ENCODE results near the gene FRK. TPM values are rescaled to one million over a fixed set of nuclear protein-coding genes. Genes with fewer than 3 reads are reported as not detected.
A peak's percentile ranks its signal among the peaks of the same experiment; 100 is the strongest.

Gene FRK
- total RNA-seq, 1 donor from 2014 or later, result 0.02 TPM

DNA sequence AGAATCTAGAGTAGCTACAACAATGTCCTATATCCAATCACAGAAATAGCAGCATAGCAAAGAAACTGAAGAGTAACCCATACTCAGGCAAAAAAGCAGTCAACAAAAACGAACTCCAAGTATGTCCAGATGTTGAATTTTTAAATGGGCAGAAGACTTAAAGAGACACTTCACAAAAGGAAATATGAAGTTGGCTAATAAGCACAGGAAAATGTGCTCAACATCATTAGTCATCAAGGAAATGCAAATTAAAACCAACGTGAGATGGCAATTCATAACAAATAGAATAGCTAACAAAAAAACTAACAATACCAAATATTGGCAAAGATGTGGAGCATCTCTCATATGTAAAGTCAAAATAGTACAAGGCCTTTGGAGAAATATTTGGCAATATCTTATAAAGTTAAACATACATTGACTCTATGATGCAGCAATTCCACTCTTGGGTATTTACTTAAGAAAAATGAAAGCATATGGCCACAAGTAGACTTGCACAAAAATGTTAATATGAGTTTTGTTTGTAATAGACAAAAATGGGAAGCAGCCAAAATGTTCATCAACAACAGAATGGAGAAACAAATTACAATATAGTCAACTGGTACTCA, 37.7 kb downstream of the FRK start:
- Mint-ChIP-seq H3K4me3 (ENCODE audit: low read depth) (no peak overlapping the region), H3K4me1 (ENCODE audit: low read depth) (peaks cover 8% of the 10 kb centered on the region), H3K9me3 (no peaks in the 10 kb centered on the region), H3K27me3 (ENCODE audit: low read depth) (peaks cover 14% of the 10 kb centered on the region), H3K27ac (no peak overlapping the region), H3K36me3 (ENCODE audit: low read depth) (no peaks in the 10 kb centered on the region)
- DNase-seq (ENCODE audit: low spot score), result no peak
- intact Hi-C loops (cut with micrococcal nuclease), result no loop called here

DNA sequence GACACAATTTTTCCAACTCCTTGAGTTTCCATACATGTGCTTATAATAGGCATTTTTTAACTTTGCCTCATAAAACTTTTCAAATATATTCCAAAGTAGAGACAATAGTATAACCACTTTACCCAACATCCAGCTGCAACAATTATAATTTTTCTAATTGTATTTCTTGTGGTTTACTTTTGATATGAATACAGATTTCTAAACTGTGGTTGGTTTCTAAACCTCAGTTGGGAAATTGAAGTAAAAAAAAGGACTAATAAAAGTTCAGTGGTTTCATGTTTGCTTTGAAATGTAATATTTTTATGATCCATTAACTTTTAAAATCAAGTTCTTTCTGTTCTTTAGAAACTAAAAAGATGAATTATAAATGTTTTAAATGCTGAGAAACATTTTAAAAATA, 40.0 kb downstream of the FRK start:
- intact Hi-C loops (cut with micrococcal nuclease), result no loop called here
- peaks cover 22% of the 10 kb centered on the region for H3K27me3 Mint-ChIP-seq (ENCODE audit: low read depth)
- H3K27ac Mint-ChIP-seq, result no peak overlapping the region

DNA sequence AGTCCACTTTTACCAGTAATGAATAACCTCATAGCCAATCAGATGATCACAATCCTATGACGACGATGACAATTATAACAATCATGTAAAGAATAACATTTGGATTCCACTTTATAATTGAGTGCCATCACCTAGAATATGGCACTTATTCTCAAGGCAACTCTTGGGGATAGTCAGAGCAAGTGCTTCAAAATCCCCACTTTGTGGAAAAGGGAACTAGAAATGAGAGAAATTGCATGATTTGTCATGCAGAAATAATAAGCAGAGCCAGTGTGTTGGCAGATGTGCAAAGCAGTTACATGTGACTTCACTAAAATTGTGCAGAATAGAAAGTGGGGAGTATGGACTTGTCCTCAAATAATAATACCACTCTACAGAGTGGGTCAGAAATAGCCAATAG, 41.3 kb downstream of the FRK start:
- intact Hi-C loops (cut with micrococcal nuclease), result no loop called here
- Mint-ChIP-seq H3K9me3 (no peaks in the 10 kb centered on the region), H3K4me1 (ENCODE audit: low read depth) (no peaks in the 10 kb centered on the region), H3K36me3 (ENCODE audit: low read depth) (no peaks in the 10 kb centered on the region), H3K27ac (no peak overlapping the region), H3K27me3 (ENCODE audit: low read depth) (peaks cover 31% of the 10 kb centered on the region), H3K4me3 (ENCODE audit: low read depth) (no peak overlapping the region)
- DNase-seq (ENCODE audit: low spot score), result no peak

More for the DNA sequence above, 40.0 kb downstream of the FRK start:
- no peak for DNase-seq (ENCODE audit: low spot score)
- no peak overlapping the region for H3K4me3 Mint-ChIP-seq (ENCODE audit: low read depth)
- H3K9me3 Mint-ChIP-seq, result no peaks in the 10 kb centered on the region
- H3K4me1 Mint-ChIP-seq (ENCODE audit: low read depth), result peaks cover 3% of the 10 kb centered on the region
- H3K36me3 Mint-ChIP-seq (ENCODE audit: low read depth), result no peaks in the 10 kb centered on the region

DNA sequence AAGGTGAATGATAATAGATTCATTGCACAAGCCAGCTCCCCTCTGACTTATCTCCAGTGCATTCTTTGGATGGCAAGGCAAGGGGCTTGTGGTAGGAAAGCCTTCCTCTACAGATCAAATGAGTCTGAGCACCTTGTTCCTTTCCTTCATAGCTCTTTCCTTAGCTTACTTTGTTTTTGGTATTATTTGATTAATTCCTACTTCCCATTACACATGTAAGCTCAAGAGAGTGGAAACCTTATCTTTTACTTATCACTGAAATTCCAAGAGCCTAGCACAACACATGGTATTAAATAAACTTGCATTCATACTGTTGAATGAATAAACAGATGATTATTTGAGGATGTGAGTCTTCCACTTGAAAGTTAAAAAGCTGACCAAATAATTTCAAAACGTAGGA, 41.7 kb downstream of the FRK start:
- H3K9me3 Mint-ChIP-seq, result no peaks in the 10 kb centered on the region
- H3K27me3 Mint-ChIP-seq (ENCODE audit: low read depth), result peaks cover 35% of the 10 kb centered on the region
- no peaks in the 10 kb centered on the region for H3K4me1 Mint-ChIP-seq (ENCODE audit: low read depth)
- no peaks in the 10 kb centered on the region for H3K36me3 Mint-ChIP-seq (ENCODE audit: low read depth)
- intact Hi-C loops (cut with micrococcal nuclease), result no loop called here
- no peak overlapping the region for H3K4me3 Mint-ChIP-seq (ENCODE audit: low read depth)
- H3K27ac Mint-ChIP-seq, result no peak overlapping the region
- no peak for DNase-seq (ENCODE audit: low spot score)

DNA sequence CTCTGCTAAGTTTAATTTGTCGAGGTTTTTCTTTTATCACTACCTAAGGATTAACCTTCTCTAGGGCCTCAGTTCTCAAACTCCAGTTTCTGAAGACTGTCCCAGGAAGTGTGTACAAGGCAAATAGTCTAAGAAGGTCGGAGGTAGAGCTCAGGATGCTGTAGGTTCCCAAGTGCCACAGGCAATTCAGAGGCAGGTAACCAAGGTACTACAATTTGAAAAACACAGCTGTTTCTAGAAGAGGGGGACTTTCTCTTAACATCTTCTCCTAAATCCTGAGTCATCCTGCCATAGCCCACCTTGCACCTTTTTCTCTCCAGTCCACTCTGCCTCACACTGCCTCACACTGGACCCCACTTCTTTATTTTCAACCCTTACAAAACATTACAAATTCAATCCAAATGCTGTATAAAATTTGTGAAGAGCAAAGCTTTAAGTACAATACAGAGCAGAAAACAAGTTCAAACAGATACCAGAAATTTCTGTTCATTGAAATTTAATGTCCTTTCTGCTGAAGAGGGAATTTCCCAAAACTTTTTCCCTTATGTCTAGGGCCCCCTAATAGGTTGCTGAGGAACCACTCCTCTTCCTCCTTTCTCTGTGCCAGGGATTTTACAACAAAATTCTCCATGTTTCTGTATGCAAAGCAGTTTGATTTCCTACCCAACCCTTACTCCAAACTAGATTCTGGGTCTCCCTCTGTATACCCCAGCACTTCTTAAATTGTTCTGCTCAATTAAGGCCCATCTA, 43.0 kb downstream of the FRK start:
- Mint-ChIP-seq H3K36me3 (ENCODE audit: low read depth) (no peaks in the 10 kb centered on the region), H3K9me3 (no peaks in the 10 kb centered on the region)
- intact Hi-C loops (cut with micrococcal nuclease), result no loop called here

DNA sequence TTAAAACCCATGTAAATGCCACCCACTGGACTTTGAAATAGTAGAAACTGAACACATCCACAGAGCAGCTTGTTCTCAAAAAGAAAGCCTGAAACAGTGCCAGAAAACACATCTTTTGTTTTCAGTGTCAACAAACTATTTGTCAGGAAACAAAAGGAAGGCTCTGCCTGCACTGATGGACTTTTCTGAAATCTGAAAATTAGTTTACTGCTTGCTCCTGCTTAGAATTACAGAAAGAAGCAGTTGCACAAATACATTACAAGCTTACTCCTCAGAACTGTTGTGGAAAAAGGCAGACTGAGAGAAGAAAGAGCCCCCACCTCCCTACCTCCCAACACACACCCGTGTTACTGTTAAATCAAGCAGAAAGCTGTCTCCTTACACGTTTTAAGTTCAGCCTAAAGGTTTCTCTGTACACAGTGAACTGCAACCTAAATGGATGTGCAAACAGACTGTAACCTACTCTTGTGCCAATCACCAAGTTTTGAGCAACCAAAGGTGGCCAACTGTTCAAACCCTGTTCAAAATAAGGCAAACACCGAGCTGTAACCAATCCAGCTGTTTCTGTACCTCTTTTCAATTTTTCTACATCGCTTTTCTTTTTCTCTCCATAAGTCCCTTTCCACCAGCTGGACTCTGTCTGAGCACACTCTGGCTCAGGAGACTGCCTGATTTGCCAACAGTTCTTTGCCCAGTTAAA, 43.7 kb downstream of the FRK start:
- peaks cover 2% of the 10 kb centered on the region for H3K4me1 Mint-ChIP-seq (ENCODE audit: low read depth)
- H3K36me3 Mint-ChIP-seq (ENCODE audit: low read depth), result no peaks in the 10 kb centered on the region
- peaks cover 46% of the 10 kb centered on the region for H3K27me3 Mint-ChIP-seq (ENCODE audit: low read depth)
- H3K4me3 Mint-ChIP-seq (ENCODE audit: low read depth), result no peak overlapping the region
- DNase-seq (ENCODE audit: low spot score), result no peak
- H3K27ac Mint-ChIP-seq, result no peak overlapping the region
- intact Hi-C loops (cut with micrococcal nuclease), result no loop called here
- no peaks in the 10 kb centered on the region for H3K9me3 Mint-ChIP-seq

More for the DNA sequence above, 43.0 kb downstream of the FRK start:
- H3K27ac Mint-ChIP-seq, result no peak overlapping the region
- H3K27me3 Mint-ChIP-seq (ENCODE audit: low read depth), result peaks cover 43% of the 10 kb centered on the region
- H3K4me3 Mint-ChIP-seq (ENCODE audit: low read depth), result no peak overlapping the region
- no peak for DNase-seq (ENCODE audit: low spot score)
- no peaks in the 10 kb centered on the region for H3K4me1 Mint-ChIP-seq (ENCODE audit: low read depth)

DNA sequence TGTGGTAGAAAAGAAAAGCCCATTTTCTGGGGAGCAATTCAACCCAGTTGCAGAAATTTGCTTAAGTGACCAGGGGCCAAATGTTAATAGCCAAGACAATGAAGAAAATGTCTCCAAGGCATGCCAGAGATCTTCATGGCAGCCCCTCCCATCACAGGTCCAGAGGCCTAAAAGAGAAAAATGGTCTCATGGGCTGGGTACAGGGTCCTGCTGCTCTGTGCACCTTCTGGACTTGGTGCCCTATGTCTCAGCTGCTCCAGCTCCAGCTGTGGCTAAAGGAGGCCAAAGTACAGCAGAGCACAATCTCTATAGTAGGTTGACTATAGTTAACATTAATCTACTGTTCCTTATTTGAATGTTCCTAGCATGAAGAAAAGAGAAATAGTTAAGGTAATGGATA, 44.7 kb downstream of the FRK start:
- H3K9me3 Mint-ChIP-seq, result no peaks in the 10 kb centered on the region
- no peak overlapping the region for H3K4me3 Mint-ChIP-seq (ENCODE audit: low read depth)
- H3K4me1 Mint-ChIP-seq (ENCODE audit: low read depth), result peaks cover 8% of the 10 kb centered on the region
- H3K27ac Mint-ChIP-seq, result no peak overlapping the region
- DNase-seq (ENCODE audit: low spot score), result no peak
- peaks cover 47% of the 10 kb centered on the region for H3K27me3 Mint-ChIP-seq (ENCODE audit: low read depth)
- intact Hi-C loops (cut with micrococcal nuclease), result no loop called here
- H3K36me3 Mint-ChIP-seq (ENCODE audit: low read depth), result no peaks in the 10 kb centered on the region

DNA sequence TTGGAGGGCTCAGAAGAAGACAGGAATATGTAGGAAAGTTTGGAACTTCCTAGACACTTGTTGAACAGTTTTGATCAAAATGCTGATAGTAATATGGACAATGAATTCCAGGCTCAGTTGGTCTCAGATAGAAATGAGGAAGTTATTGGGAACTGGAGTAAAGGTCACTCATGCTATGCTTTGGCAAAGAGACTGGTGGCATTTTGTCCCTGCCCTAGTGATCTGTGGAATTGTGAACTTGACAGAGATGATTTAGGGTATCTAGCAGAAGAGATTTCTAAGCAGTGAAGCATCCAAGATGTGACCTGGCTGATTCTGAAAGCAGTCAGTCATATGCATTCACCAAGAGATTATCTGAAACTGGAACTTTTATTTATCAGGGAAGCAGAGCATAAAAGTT, 45.1 kb downstream of the FRK start:
- H3K27ac Mint-ChIP-seq, result no peak overlapping the region

DNA sequence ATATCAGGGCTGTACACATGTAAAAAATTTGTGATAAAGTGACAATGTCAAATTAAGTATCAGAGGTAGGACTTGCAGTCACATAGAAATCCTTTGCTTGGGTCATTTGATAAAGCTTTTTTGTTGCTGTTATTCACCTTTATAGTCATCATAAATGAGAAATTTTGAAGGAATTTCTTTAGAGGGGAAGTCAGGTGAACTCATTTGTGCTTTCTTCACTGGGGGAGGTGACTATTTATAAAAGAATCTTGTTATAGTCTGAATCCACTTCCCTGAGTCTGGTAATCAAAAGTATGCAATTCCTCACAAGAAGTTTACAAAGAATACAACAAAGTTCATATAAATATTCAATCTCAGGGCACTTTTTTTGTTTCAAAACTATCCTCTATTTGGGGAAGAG, 47.7 kb downstream of the FRK start:
- H3K4me3 Mint-ChIP-seq (ENCODE audit: low read depth), result no peak overlapping the region
- H3K4me1 Mint-ChIP-seq (ENCODE audit: low read depth), result peaks cover 8% of the 10 kb centered on the region
- no peaks in the 10 kb centered on the region for H3K9me3 Mint-ChIP-seq
- peaks cover 39% of the 10 kb centered on the region for H3K27me3 Mint-ChIP-seq (ENCODE audit: low read depth)
- no peak for DNase-seq (ENCODE audit: low spot score)
- no peak overlapping the region for H3K27ac Mint-ChIP-seq
- intact Hi-C loops (cut with micrococcal nuclease), result no loop called here
- H3K36me3 Mint-ChIP-seq (ENCODE audit: low read depth), result no peaks in the 10 kb centered on the region

More for the DNA sequence above, 45.1 kb downstream of the FRK start:
- H3K4me3 Mint-ChIP-seq (ENCODE audit: low read depth), result no peak overlapping the region
- DNase-seq (ENCODE audit: low spot score), result no peak
- no peaks in the 10 kb centered on the region for H3K9me3 Mint-ChIP-seq
- intact Hi-C loops (cut with micrococcal nuclease), result no loop called here
- no peaks in the 10 kb centered on the region for H3K36me3 Mint-ChIP-seq (ENCODE audit: low read depth)
- peaks cover 8% of the 10 kb centered on the region for H3K4me1 Mint-ChIP-seq (ENCODE audit: low read depth)
- H3K27me3 Mint-ChIP-seq (ENCODE audit: low read depth), result peaks cover 46% of the 10 kb centered on the region

DNA sequence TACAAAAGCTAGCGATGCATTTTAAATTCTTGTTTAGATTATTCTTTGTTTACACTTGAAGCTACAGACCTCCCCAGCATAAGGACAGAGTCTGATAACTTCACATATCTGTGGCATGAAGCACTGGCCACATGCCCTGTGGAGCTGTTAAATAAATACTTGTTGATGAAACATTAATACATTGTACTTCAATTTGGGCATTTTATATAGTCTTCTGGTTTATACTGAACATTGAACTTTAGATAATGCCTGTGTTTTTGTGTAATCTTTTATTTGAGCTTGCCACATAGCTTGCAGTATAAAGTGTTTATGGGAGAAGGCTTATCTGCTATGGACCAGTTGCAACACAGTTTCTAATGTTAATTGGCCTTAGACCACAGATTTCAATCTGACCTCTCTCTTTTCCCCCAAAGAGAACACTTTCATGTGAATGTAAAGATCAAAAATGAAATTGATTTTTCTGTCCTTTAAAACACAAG, 48.2 kb downstream of the FRK start:
- Mint-ChIP-seq H3K27me3 (ENCODE audit: low read depth) (peaks cover 35% of the 10 kb centered on the region), H3K4me1 (ENCODE audit: low read depth) (peaks cover 8% of the 10 kb centered on the region), H3K9me3 (no peaks in the 10 kb centered on the region), H3K27ac (no peak overlapping the region), H3K36me3 (ENCODE audit: low read depth) (no peaks in the 10 kb centered on the region), H3K4me3 (ENCODE audit: low read depth) (no peak overlapping the region)
- intact Hi-C loops (cut with micrococcal nuclease), result no loop called here
- no peak for DNase-seq (ENCODE audit: low spot score)

DNA sequence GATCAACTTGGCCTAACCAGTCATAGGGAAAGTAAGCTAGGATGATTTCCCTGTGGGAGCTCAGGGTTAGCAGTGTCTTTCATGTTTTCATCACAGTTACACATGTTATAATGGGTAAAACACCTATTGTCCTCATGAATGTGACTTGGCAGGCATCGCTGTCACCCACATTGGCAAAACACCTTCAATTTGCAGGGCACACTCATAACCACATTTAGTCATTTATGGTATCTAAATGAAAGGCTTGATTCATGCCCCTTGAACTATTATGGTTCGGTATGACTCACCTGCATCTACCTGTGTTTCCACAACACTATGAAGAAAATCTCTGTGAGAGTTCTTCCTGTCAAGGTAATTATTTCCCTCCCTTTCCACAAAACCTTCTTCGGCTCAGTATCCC, 49.2 kb downstream of the FRK start:
- Mint-ChIP-seq H3K27me3 (ENCODE audit: low read depth) (peaks cover 34% of the 10 kb centered on the region), H3K27ac (no peak overlapping the region), H3K9me3 (no peaks in the 10 kb centered on the region), H3K4me1 (ENCODE audit: low read depth) (peaks cover 8% of the 10 kb centered on the region), H3K4me3 (ENCODE audit: low read depth) (no peak overlapping the region), H3K36me3 (ENCODE audit: low read depth) (no peaks in the 10 kb centered on the region)
- intact Hi-C loops (cut with micrococcal nuclease), result loop anchor here (1.0 kb wide), 1 partner anchor 86 kb away; no protein-coding TSS in a partner anchor
- no peak for DNase-seq (ENCODE audit: low spot score)

DNA sequence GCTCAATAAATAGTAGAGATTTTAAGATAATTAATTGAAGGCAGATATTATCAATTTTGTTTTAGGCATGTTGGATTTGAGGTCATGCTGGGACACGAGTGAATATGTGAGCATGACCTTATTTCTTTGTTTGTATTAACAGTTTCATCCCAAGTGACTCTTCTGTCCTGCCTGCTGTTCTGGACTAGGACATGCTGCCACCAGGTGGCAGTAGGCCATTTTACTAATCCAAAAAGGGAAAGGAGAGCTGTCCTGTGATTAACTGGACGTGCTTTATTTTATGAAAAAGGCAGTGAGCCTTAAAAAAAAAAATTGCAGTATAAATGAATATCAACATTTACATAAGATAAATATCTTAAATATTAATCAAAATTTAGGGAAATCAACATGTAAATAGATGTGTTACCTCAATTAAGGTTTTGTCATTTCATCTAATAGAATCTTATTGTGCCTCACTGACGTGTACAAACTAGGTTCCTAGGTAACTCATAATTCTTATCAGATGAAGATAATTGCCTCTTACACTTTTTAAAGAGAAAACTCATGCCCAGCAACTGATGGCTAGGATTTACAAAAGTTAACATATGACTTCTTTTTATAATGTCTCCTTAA, 49.8 kb downstream of the FRK start:
- Mint-ChIP-seq H3K4me1 (ENCODE audit: low read depth) (peaks cover 8% of the 10 kb centered on the region), H3K36me3 (ENCODE audit: low read depth) (no peaks in the 10 kb centered on the region), H3K27ac (no peak overlapping the region), H3K9me3 (no peaks in the 10 kb centered on the region), H3K27me3 (ENCODE audit: low read depth) (peaks cover 36% of the 10 kb centered on the region), H3K4me3 (ENCODE audit: low read depth) (no peak overlapping the region)
- DNase-seq (ENCODE audit: low spot score), result peak; percentile 11
- intact Hi-C loops (cut with micrococcal nuclease), result loop anchor here (1.0 kb wide), 1 partner anchor 86 kb away; no protein-coding TSS in a partner anchor

Measured in activated T-helper 2 cell treated with anti-CD3 and anti-CD28 coated beads, Interferon-gamma antibody, Interleukin-2, Interleukin-4, amounts not matched to agents 10 μg/mL and 5 μg/mL and 100 μg/mL, durations not matched to agents 14 hours and 24 hours and 36 hours (primary cell).